ENCODE data around the gene CPSF7.

GRCh38 chr11:61369372-61370348, 60.1 kb downstream of the CPSF7 start:
- TF ChIP-seq REST (IDR thresholded peaks at IDR 0.05; ENCODE audit: low read depth) (no peak), CEBPB (IDR thresholded peaks at IDR 0.05) (no peak), YY1 (IDR thresholded peaks at IDR 0.05; ENCODE audit: low read depth) (no peak), CREB1 (IDR thresholded peaks at IDR 0.05; ENCODE audit: low read depth) (no peak), RAD21 (IDR thresholded peaks at IDR 0.05; ENCODE audit: low read depth) (no peak), EP300 (IDR thresholded peaks at IDR 0.05; ENCODE audit: borderline replicate concordance) (no peak), TAF1 (IDR thresholded peaks at IDR 0.05; ENCODE audit: low read depth) (no peak), FOXM1 (IDR thresholded peaks at IDR 0.05; ENCODE audit: borderline replicate concordance, low read depth) (no peak), USF1 (IDR thresholded peaks at IDR 0.05) (no peak), TEAD4 (IDR thresholded peaks at IDR 0.05) (no peak), TCF12 (IDR thresholded peaks at IDR 0.05; ENCODE audit: low read depth) (no peak), NFIC (IDR thresholded peaks at IDR 0.05) (no peak)
